Activated gamma-delta T cell (primary cell): ENCODE data around the gene KIAA0513.

Experiments used
- DNase-seq: peaks from one replicate; lab custom pipeline; 2025; lab: John Stamatoyannopoulos, UW

Gene KIAA0513

GRCh38 chr16:85004587-85005205 lies 22.9 kb upstream of the KIAA0513 start:
- DNase-seq = no peak

DNA sequence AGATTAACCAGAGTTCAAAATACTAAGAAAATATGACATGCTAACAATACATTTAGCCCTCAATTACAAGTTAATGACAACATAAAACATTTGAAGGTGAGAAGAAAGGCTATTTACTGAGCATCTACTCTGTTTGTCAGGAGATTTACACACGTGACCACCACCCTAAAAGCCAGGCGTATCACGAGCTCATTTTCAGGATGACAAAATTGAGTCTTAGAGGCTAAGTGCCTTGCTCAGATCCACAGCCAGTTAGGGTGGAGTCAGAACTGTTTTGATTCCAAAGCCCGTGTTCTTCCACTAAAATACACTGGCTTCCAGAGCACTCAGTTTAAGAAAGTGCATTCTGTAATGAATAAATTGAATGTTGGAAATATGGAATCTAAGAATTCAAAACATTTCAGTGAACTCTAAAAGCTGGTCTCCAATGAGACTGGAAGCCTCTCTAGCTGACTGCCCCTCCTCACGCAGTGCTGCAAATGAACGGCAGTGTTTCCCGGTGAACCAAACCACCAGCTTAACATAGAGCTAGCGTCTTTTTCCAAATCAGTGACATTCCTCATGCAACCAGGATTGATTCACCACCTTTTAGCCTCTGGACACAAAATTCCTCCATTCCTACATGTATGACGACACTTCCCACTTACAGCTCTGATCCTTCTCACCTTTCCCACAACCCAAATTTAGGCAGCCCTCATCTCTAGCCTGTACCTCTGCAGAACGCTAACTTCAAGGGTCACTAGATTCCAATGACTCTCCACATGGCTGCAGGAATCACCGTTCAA lies 22.1 kb upstream of the KIAA0513 start:
- no peak for DNase-seq

GRCh38 chr16:85006639-85007038 lies 21.0 kb upstream of the KIAA0513 start:
- DNase-seq = no peak

DNA sequence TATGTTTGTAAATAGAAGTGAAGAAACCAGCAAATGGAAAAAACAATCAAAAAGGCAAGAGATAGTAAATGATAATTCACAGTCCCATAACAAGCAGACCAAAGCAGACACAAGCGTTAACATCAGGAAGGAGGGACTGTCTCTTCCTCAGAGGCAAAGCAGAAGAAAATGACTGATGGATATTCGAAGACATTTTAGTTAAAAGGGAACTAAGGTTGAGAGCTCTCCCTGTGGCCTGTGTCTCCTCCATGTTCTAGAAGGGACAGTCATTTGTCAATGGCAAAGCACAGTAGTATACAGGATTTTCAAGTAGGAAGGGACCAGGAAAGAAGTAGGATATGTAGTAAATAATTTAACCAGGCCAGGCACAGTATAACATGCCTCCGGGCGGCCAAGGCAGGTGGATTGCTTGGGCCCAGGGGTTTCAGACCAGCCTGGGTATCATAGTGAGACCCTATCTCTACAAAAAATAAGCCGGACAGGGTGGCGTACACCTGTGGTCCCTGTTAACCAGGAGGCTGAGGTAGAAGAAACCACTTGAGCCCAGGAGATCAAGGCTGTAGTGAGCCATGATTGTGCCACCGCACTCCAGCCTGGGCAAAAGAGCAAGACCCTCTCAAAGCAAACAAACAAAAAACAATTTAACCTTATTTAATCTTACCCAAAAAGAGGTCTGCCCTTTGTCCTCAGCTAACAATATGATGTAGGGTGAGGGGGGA lies 19.9 kb upstream of the KIAA0513 start:
- no peak for DNase-seq

GRCh38 chr16:85008271-85008670 lies 19.3 kb upstream of the KIAA0513 start:
- DNase-seq = no peak

- no peak for DNase-seq
These were observed 17.1 kb upstream of the KIAA0513 start for GRCh38 chr16:85010446-85010930.

- peak; percentile 77 for DNase-seq
These were observed 16.4 kb upstream of the KIAA0513 start, which contains the start of gene ZDHHC7 for GRCh38 chr16:85010931-85011845. ZDHHC7 (minus strand) TSS chr16:85011535; CDS start chr16:84990618, 20,917 bp downstream.

- no peak for DNase-seq
These were observed 15.7 kb upstream of the KIAA0513 start for GRCh38 chr16:85011846-85012284.

DNA sequence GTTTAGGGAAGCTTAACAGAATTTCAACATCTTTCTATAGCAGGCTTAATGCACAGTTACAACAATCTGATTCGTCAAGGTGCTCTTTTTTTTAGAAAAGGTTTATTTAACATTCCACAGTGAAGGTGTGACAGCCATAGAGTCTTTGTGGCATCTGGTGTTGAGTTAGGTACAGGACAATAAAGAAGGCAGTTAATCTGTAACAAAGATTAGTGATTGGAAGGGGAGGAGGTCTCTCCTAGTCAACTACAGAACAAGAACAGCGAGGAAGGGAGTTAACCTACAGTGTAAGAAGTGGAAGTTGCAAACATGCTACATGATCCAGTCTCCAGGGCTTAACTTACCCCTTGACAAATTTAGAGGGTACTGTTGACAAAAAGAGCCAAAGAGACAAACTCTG lies 13.3 kb upstream of the KIAA0513 start:
- no peak for DNase-seq

GRCh38 chr16:85015481-85016187 lies 12.0 kb upstream of the KIAA0513 start:
- no peak for DNase-seq

DNA sequence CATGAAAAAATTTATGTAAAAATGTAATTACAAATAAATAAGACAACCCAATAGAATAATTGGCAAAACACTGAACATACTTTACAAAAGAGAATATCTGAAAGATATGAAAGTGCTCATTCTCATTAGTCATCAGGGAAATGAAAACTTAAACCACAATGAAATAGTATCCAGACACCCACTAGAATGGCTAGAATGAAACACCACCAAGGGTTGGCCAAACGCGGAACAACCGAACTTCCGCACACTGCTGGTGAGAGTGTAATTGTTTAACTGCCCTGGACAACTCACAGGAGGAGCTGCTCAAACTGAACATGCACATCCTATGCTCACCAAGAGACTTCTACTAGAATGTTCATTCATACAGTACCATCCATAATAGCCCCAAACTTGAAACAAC lies 10.4 kb upstream of the KIAA0513 start:
- no peak for DNase-seq

GRCh38 chr16:85017633-85018032 lies 10.0 kb upstream of the KIAA0513 start:
- DNase-seq = no peak

GRCh38 chr16:85018529-85019236 lies 8.9 kb upstream of the KIAA0513 start:
- no peak for DNase-seq

DNA sequence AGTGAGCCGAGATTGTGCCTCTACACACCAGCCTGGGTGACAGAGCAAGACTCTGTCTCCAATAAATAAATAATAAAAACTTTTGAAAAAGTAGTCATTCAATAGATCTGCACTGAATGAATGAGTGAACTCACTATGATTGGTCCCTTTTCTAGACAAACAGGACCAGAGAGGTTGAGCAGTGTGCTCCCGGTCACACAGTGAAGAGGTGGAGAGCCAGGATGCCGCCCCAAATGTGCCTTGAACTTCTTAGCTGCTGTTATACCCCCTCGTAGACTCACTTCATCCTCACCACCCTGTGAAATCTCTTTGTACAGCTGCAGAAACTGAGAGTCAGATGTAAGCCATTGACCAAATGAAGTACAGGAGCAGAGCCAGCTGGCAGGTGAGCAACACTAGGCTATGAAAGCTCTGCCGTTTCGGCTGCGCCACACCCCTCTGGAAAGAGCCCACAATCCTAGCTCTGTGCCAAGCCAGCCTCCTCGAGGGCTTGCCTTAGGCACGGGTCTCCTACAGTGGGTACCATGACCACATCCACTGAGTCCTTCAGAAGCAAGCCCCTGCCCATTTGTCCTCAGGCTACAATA lies 7.8 kb upstream of the KIAA0513 start:
- no peak for DNase-seq

DNA sequence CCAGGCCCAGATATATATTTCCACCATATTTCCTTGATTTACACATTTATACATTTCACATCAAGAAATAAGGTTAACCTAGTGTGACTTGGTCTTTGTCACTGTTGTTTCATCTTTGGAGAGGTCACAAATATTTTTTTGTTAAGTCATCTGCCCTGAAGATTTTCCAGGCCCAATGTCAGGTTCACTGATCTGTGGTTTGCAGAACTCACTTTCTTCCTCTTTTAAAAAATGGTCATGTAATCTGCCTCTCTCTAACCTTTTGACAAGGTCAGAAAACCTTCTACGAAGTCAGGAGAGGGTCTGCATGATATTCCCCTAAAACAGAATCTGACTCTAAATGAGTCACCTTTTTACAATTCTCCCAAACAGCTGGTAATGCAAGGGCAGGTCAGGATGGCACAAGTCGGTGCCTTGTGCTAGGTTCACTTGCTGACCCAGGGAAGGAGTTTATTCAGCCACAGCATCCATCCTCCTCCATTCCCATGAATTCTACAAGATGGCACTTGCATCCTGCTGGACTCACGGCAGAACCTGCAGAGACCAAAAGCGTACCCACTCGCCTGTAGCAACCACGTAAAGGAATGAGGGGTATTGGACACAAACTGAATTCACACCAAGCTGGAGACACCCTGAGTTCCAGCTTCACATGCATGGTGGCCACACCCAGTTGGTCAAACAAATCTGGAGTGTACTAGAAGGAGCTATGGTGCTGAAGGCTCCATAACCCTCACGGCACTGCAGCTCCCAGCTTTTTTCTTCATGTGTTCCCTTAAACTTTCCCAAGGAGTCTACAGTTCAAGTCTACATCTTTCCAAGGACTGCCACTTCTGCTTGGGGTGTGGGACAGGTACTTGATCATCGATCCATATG lies 1.6 kb upstream of the KIAA0513 start:
- no peak for DNase-seq

DNA sequence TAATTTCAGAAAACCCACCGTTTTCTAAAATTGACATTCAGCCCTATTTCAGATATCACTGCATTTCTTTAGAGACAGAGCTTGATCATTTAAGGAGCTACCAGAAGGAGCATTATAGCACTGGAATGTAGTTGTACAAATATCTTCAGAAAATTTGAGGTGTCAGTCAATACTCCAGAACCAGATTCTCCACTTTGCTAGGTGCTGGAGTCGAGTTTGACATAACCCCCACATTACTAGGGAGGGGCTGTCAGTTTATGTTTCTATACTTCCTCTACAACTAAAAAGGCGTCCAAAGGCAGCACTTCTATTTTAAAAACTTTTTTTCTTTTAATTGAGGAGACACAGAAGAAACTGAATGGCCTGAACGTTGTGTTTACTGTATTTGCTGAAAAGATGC lies 892 bp upstream of the KIAA0513 start:
- DNase-seq = no peak

DNA sequence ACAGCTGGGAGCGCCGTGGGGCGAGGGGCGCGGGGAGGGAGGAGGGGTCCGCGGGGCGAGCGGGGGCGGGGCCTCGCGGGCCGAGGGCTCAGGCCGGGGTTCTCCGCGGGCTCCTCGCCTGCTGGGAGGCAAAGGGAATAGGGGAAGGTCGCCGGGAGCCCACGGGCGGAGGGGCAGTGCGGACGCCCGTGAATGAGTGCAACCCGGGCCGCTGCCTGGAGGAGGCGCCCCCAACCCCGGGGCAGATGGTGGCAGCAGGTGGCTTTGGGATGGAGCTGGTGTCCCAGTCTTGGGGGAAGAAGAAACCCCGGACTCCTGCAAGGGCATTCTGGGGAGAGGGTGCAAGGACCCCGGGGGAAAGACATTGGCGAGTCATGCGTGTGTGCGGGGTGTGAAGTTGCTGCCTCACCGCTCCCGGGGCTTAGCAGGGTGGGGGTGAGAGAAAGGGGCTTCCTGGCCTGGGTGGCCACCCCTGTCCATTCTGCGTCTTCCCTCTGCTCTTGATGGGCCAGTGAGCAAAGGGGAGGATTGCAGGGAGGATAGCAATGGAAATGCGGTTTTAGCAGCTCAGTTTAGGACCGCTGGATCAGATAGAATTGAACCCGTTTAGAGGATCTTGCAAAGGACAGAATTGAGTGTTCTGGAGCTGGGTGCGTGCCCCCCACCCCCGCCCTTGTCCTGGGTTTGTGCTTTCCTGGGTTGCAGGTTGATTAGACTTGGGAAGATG lies 526 bp downstream of the KIAA0513 start:
- no peak for DNase-seq
